ENCODE data around the gene RAB40A.

RAB40A gene

GRCh38 chrX:103536071-103536470 is 16.8 kb upstream of the RAB40A start:
- TF ChIP-seq TEAD4 (IDR thresholded peaks at IDR 0.05) (no peak), ZBTB7A (IDR thresholded peaks at IDR 0.05; ENCODE audit: low read depth) (no peak)

GRCh38 chrX:103535206-103535605 is 15.9 kb upstream of the RAB40A start:
- TF ChIP-seq TEAD4 (IDR thresholded peaks at IDR 0.05) (no peak), RAD21 (IDR thresholded peaks at IDR 0.05; ENCODE audit: low read depth) (no peak), CEBPB (IDR thresholded peaks at IDR 0.05) (no peak), ZBTB7A (IDR thresholded peaks at IDR 0.05; ENCODE audit: low read depth) (no peak), MAX (IDR thresholded peaks at IDR 0.05) (no peak), NFIC (IDR thresholded peaks at IDR 0.05) (no peak), EGR1 (IDR thresholded peaks at IDR 0.05) (no peak), USF1 (IDR thresholded peaks at IDR 0.05) (no peak), EP300 (IDR thresholded peaks at IDR 0.05; ENCODE audit: borderline replicate concordance) (no peak), CREB1 (IDR thresholded peaks at IDR 0.05; ENCODE audit: low read depth) (no peak), TAF1 (IDR thresholded peaks at IDR 0.05; ENCODE audit: low read depth) (no peak), YY1 (IDR thresholded peaks at IDR 0.05; ENCODE audit: low read depth) (no peak), REST (IDR thresholded peaks at IDR 0.05; ENCODE audit: low read depth) (no peak), FOXM1 (IDR thresholded peaks at IDR 0.05; ENCODE audit: borderline replicate concordance, low read depth) (no peak), TCF12 (IDR thresholded peaks at IDR 0.05; ENCODE audit: low read depth) (no peak)

- TF ChIP-seq CREB1 (IDR thresholded peaks at IDR 0.05; ENCODE audit: low read depth) (no peak), REST (IDR thresholded peaks at IDR 0.05; ENCODE audit: low read depth) (no peak), RAD21 (IDR thresholded peaks at IDR 0.05; ENCODE audit: low read depth) (peak; percentile 72), TCF12 (IDR thresholded peaks at IDR 0.05; ENCODE audit: low read depth) (no peak), NFIC (IDR thresholded peaks at IDR 0.05) (no peak), EGR1 (IDR thresholded peaks at IDR 0.05) (no peak), USF1 (IDR thresholded peaks at IDR 0.05) (no peak), CEBPB (IDR thresholded peaks at IDR 0.05) (peak; percentile 86), EP300 (IDR thresholded peaks at IDR 0.05; ENCODE audit: borderline replicate concordance) (no peak), YY1 (IDR thresholded peaks at IDR 0.05; ENCODE audit: low read depth) (no peak), MAX (IDR thresholded peaks at IDR 0.05) (no peak), TEAD4 (IDR thresholded peaks at IDR 0.05) (no peak), FOXM1 (IDR thresholded peaks at IDR 0.05; ENCODE audit: borderline replicate concordance, low read depth) (no peak), TAF1 (IDR thresholded peaks at IDR 0.05; ENCODE audit: low read depth) (no peak), ZBTB7A (IDR thresholded peaks at IDR 0.05; ENCODE audit: low read depth) (no peak)
Observed at GRCh38 chrX:103533511-103534216, 14.4 kb upstream of the RAB40A start.

- TF ChIP-seq RAD21 (IDR thresholded peaks at IDR 0.05; ENCODE audit: low read depth) (no peak), CEBPB (IDR thresholded peaks at IDR 0.05) (no peak), YY1 (IDR thresholded peaks at IDR 0.05; ENCODE audit: low read depth) (no peak), TEAD4 (IDR thresholded peaks at IDR 0.05) (no peak)
Observed at GRCh38 chrX:103531002-103531401, 11.7 kb upstream of the RAB40A start.

- TF ChIP-seq MAX (IDR thresholded peaks at IDR 0.05) = no peak
- TF ChIP-seq REST (IDR thresholded peaks at IDR 0.05; ENCODE audit: low read depth) = no peak
- no peak for TF ChIP-seq CREB1 (IDR thresholded peaks at IDR 0.05; ENCODE audit: low read depth)
- TF ChIP-seq YY1 (IDR thresholded peaks at IDR 0.05; ENCODE audit: low read depth) = no peak
- TF ChIP-seq EGR1 (IDR thresholded peaks at IDR 0.05) = no peak
- no peak for TF ChIP-seq USF1 (IDR thresholded peaks at IDR 0.05)
- no peak for TF ChIP-seq CEBPB (IDR thresholded peaks at IDR 0.05)
- no peak for TF ChIP-seq TCF12 (IDR thresholded peaks at IDR 0.05; ENCODE audit: low read depth)
- TF ChIP-seq FOXM1 (IDR thresholded peaks at IDR 0.05; ENCODE audit: borderline replicate concordance, low read depth) = no peak
- TF ChIP-seq ZBTB7A (IDR thresholded peaks at IDR 0.05; ENCODE audit: low read depth) = no peak
- no peak for TF ChIP-seq RAD21 (IDR thresholded peaks at IDR 0.05; ENCODE audit: low read depth)
- no peak for TF ChIP-seq EP300 (IDR thresholded peaks at IDR 0.05; ENCODE audit: borderline replicate concordance)
- TF ChIP-seq TEAD4 (IDR thresholded peaks at IDR 0.05) = no peak
Observed at GRCh38 chrX:103530545-103530944, 11.3 kb upstream of the RAB40A start.
